ENCODE measurements around the gene PRKG1. TPM values are rescaled to one million over a fixed set of nuclear protein-coding genes. Genes with fewer than 3 reads are reported as not detected.

PRKG1 gene
- total RNA-seq, 1 donor, result 19.5 TPM

- no peaks in the 10 kb centered on the region for H3K36me3 ChIP-seq (ENCODE audit: insufficient read depth, low read length)
- no peak overlapping the region for H3K27ac ChIP-seq (ENCODE audit: low read depth, low read length)
- no peaks in the 10 kb centered on the region for H3K9me3 ChIP-seq (ENCODE audit: low read depth, low read length)
- no peaks in the 10 kb centered on the region for H3K27me3 ChIP-seq (ENCODE audit: insufficient read depth, low read length)
- no peak overlapping the region for H3K4me2 ChIP-seq (ENCODE audit: insufficient read depth, low read length)
- TF ChIP-seq CTCF (IDR thresholded peaks at IDR 0.05; ENCODE audit: extremely low read depth, low read depth, low read length), result no peak
- H4K20me1 ChIP-seq (ENCODE audit: insufficient read depth, low read length), result no peaks in the 10 kb centered on the region
- no peak overlapping the region for H2AFZ ChIP-seq (ENCODE audit: low read length)
- no peak for DNase-seq (ENCODE audit: insufficient read length, low spot score, missing footprints)
- H3K4me3 ChIP-seq (ENCODE audit: insufficient read depth, low read length), result no peak overlapping the region
- peaks cover 10% of the 10 kb centered on the region for H3K4me1 ChIP-seq (ENCODE audit: insufficient read depth, low read length)
- no peaks in the 10 kb centered on the region for H3K79me2 ChIP-seq (ENCODE audit: insufficient read depth, low read length)
Measured at GRCh38 chr10:51400392-51401096, 326.3 kb downstream of the PRKG1 start.

- no peak overlapping the region for H3K27ac ChIP-seq (ENCODE audit: low read depth, low read length)
- H3K9me3 ChIP-seq (ENCODE audit: low read depth, low read length), result no peaks in the 10 kb centered on the region
- TF ChIP-seq CTCF (IDR thresholded peaks at IDR 0.05; ENCODE audit: extremely low read depth, low read depth, low read length), result no peak
- no peak for DNase-seq (ENCODE audit: insufficient read length, low spot score, missing footprints)
- no peaks in the 10 kb centered on the region for H3K79me2 ChIP-seq (ENCODE audit: insufficient read depth, low read length)
- no peak overlapping the region for H3K4me2 ChIP-seq (ENCODE audit: insufficient read depth, low read length)
- H3K4me1 ChIP-seq (ENCODE audit: insufficient read depth, low read length), result no peaks in the 10 kb centered on the region
- H3K36me3 ChIP-seq (ENCODE audit: insufficient read depth, low read length), result no peaks in the 10 kb centered on the region
- H3K27me3 ChIP-seq (ENCODE audit: insufficient read depth, low read length), result no peaks in the 10 kb centered on the region
- H3K4me3 ChIP-seq (ENCODE audit: insufficient read depth, low read length), result no peak overlapping the region
- no peaks in the 10 kb centered on the region for H4K20me1 ChIP-seq (ENCODE audit: insufficient read depth, low read length)
- H2AFZ ChIP-seq (ENCODE audit: low read length), result no peak overlapping the region
Measured at GRCh38 chr10:51403521-51403920, 329.2 kb downstream of the PRKG1 start.

GRCh38 chr10:51405580-51406351 lies 331.5 kb downstream of the PRKG1 start:
- Histone ChIP-seq H3K9me3 (ENCODE audit: low read depth, low read length) (no peaks in the 10 kb centered on the region), H3K4me2 (ENCODE audit: insufficient read depth, low read length) (no peak overlapping the region)

More at GRCh38 chr10:51405580-51406351, 331.5 kb downstream of the PRKG1 start:
- no peaks in the 10 kb centered on the region for H4K20me1 ChIP-seq (ENCODE audit: insufficient read depth, low read length)
- no peaks in the 10 kb centered on the region for H3K36me3 ChIP-seq (ENCODE audit: insufficient read depth, low read length)
- no peak for TF ChIP-seq CTCF (IDR thresholded peaks at IDR 0.05; ENCODE audit: extremely low read depth, low read depth, low read length)
- H2AFZ ChIP-seq (ENCODE audit: low read length), result no peak overlapping the region
- no peaks in the 10 kb centered on the region for H3K27me3 ChIP-seq (ENCODE audit: insufficient read depth, low read length)
- no peak for DNase-seq (ENCODE audit: insufficient read length, low spot score, missing footprints)
- H3K27ac ChIP-seq (ENCODE audit: low read depth, low read length), result no peak overlapping the region
- H3K4me3 ChIP-seq (ENCODE audit: insufficient read depth, low read length), result no peak overlapping the region
- H3K79me2 ChIP-seq (ENCODE audit: insufficient read depth, low read length), result no peaks in the 10 kb centered on the region
- H3K4me1 ChIP-seq (ENCODE audit: insufficient read depth, low read length), result no peaks in the 10 kb centered on the region
